ENCODE measurements around the gene PARD3.

PARD3 gene

GRCh38 chr10:34153663-34154382 is 661.3 kb downstream of the PARD3 start:
- TF ChIP-seq CTCF (IDR thresholded peaks at IDR 0.05) = no peak

- TF ChIP-seq CTCF (IDR thresholded peaks at IDR 0.05) = no peak
Measured at GRCh38 chr10:34152434-34152833, 662.7 kb downstream of the PARD3 start.

GRCh38 chr10:34151931-34152330 is 663.2 kb downstream of the PARD3 start:
- no peak for TF ChIP-seq CTCF (IDR thresholded peaks at IDR 0.05)

- no peak for TF ChIP-seq CTCF (IDR thresholded peaks at IDR 0.05)
Measured at GRCh38 chr10:34151481-34151880, 663.6 kb downstream of the PARD3 start.

- TF ChIP-seq CTCF (IDR thresholded peaks at IDR 0.05) = no peak
Measured at GRCh38 chr10:34150103-34150502, 665.0 kb downstream of the PARD3 start.

GRCh38 chr10:34148305-34148657 is 666.8 kb downstream of the PARD3 start:
- TF ChIP-seq CTCF (IDR thresholded peaks at IDR 0.05) = no peak

- TF ChIP-seq CTCF (IDR thresholded peaks at IDR 0.05) = no peak
Measured at GRCh38 chr10:34147641-34148304, 667.3 kb downstream of the PARD3 start.

Measured in LNCAP (cell line).